HG03571 (cell line): Measurements from ENCODE around the gene OR10H1.
"Not testable (repeated sequence)": the region's sequence is repeated elsewhere in the genome, so short reads cannot be mapped to it uniquely, and the experiment has no call there.

Source experiments
- ATAC-seq: cut with Tn5 transposase; IDR thresholded peaks from one replicate; pipeline ENCODE4 v1.9.1; 2021; ENCODE audit not compliant: unreplicated experiment

Gene OR10H1

DNA sequence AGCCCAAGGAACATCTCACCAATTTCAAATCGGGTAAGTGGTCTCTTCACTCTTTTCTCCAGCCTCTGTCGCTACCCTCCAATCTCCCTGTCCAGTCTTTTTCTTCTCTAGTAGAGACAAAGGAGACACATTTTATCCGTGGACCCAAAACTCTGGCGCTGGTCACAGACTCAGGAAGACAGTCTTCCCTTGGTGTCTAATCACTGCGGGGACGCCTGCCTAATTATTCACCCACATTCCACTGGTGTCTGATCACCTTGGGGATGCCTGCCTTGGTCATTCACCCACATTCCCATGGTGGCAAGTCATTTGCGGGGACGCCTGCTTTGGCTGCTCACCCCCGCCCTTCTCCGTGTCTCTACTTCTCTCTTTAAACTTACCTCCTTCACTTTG lies 13.8 kb upstream of the OR10H1 start:
- ATAC-seq: no peak

DNA sequence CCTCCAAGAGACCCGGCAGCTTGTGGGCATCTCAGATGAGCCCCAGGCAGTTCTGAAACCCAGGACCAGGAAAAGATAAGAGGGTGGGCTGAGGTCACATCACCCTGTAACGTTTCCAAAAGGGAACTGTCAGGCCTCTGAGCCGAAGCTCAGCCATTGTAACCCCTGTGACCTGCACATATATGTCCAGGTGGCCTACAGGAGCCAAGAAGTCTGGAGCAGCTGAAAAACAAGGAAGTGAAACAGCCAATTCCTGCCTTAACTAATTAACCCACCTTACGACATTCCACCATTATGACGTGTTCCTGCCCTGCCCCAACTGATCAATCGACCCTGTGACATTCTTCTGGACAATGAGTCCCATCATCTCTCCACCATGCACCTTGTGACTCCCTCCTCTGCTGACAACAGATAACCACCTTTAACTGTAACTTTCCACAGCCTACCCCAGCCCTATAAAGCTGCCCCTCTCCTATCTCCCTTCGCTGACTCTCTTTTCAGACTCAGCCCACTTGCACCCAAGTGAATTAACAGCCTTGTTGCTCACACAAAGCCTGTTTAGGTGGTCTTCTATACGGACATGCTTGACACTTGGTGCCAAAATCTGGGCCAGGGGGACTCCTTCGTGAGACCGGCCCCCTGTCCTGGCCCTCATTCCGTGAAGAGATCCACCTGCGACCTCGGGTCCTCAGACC lies 13.3 kb upstream of the OR10H1 start:
- ATAC-seq: not testable (repeated sequence)

DNA sequence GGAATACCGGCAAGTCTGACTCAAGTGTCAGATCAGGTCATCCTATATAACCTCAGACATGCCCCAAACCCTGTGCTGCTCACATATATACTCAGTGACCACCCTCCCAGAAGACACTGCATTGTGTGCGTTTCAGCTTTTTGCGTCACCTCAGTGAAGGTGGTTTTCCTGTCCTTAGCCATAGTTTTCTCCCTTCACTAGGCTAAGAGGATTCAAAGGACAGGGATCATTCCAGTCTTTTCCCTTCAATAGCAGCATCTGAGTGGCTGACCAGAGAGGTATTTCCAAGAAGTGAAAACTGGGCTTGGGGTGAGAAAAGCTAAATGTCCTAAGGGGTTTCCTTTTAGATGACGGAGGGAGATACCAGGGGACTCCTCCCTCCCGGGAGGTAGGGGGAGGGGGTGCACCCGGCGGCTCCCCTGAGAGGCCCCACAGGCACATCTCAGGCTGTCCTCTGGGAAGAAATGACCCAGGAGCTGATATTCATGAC lies 12.7 kb upstream of the OR10H1 start:
- no peak for ATAC-seq

DNA sequence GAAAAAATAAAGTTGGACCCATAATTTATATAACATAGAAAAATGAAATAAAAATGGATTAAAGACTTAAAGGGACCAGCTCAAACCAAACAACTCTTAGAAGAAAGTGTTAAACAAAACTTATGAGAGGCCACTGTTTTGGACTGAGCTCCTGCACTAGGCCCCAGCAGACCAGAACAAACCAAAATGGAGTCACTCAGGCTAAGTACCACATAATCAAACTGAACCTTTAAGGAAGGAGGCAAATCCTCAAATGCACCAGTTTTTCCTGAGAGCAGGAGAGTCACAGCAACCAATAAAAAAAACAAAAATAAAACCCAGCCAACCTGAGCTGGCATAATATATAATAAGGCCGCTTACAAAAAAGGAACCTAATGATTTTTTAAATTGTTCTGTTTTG lies 10.3 kb upstream of the OR10H1 start:
- no peak for ATAC-seq

DNA sequence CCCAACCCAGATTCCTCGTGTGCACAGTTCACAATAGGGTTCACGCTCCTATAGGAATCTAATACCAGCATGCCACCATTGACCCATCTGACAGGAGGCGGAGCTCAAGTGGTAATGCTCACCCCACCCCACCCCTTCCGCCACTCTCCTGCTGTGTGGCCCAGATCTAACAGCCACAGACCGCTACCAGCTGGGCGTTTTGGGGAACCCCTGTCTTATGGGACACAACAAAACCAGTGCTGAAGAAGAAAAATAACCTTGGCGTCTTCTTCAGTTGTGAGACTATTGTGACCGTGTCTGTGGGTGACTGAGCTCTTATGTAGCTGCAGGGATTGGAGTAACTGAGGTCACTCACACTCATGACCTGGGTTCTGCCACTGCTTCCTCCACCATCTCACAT lies 5.2 kb upstream of the OR10H1 start:
- no peak for ATAC-seq

DNA sequence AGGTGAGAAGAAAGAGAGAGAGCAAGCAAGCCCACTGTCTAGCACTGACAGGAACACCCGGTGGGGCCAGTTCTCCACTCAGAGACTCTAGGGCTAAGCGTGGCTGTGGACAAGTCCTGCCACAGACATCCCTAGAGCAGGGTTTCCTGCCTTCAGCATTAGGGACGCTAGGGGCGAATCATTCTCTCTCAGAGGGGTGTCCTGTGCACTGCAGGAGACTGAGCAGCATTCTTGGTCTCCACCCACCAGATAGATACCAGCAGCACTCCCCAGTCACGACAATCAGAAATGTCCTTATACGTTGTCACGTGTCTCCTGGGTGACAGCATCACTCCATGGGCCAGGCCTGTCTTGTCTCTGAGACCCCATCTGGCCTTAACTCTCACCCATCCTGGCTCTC lies 1.5 kb downstream of the OR10H1 start:
- ATAC-seq: no peak

DNA sequence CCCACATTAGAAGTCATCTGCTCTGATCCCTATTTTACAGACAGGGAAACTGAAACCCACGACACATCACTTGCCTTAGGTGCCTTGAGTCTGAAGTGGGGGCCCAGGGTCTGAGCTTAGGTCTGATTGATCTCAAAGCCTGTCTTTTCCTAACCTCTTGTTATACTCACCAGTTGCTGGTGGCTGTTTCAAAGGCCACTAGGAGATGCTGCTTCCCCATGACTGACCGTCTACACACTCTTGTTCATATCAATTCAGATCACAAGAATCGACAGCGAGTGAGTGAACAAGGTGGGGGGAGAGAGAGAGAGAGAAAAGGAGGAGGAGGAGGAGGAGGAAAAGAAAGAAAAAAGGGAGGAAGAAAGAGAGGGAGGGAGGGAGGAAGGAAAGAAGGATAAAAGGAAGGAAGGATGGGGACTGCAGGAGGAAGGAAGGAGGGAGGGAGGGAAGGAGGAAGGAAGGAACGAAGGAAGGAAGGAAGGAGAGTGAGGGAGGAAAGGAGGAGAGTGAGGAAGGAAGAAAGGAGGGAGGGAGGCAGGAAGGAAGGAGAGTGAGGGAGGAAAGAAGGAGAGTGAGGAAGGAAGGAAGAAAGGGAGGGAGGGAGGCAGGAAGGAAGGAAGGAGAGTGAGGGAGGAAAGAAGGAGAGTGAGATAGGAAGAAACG lies 3.3 kb downstream of the OR10H1 start:
- no peak for ATAC-seq

DNA sequence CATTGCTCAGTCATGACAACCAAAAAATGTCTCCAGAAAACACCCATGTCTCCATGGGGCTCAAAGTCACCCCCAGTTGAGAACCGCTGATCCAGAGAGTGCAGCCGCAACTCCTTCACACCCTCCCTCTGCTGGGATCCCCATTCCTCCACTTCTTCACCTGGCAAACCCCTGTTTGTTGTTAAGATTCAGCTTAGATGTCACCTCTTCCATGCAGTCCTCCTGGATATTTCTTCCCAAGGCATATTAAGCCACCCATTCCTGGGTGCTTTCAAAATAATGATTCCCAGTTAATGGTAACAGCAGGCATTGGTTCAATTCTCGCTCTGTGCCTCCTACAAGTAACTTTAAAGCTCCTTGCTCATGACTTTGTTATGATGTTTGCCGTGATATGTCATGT lies 4.0 kb downstream of the OR10H1 start:
- ATAC-seq: no peak

DNA sequence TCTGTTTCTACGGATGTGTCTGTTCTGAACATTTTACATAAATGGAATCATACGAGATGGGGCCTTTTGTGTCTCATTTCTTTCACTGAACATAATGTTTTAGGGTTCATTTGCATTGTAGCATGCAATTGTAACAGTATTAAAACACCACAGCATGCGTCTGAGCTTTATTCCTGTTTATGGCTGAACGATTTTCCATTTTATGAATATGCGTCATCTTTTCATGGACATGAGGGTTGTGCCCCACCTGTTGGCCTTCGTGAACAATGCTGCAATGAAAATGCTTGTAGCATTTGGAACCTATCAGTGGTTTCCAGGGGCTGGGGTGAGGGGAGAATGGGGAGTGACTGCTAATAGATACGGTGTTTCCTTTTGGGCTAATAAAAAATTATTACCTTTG lies 5.1 kb downstream of the OR10H1 start:
- no peak for ATAC-seq

DNA sequence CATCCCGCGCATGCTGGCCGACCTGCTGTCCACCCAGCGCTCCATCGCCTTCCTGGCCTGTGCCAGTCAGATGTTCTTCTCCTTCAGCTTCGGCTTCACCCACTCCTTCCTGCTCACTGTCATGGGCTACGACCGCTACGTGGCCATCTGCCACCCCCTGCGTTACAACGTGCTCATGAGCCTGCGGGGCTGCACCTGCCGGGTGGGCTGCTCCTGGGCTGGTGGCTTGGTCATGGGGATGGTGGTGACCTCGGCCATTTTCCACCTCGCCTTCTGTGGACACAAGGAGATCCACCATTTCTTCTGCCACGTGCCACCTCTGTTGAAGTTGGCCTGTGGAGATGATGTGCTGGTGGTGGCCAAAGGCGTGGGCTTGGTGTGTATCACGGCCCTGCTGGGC lies 21.2 kb downstream of the OR10H1 start:
- not testable (repeated sequence) for ATAC-seq

DNA sequence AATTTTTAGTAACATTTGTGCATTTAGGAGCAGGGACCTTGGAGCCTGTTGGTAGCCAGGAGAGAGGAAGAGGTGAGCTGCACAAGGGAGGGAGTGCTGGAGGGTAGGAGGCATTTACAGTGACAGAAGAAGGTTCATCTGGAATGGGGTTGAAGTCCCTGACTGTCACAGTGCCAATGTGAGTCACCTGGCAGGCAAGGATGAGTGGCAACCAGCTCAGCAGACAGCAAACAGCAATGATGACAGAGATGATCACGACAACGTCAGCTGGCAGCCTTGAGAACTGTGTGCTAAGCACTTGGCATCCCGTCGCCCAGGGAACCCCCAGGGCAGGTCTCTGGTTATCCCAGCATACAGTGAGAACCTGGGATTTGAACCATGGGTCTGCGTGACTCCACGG lies 25.4 kb downstream of the OR10H1 start:
- no peak for ATAC-seq

DNA sequence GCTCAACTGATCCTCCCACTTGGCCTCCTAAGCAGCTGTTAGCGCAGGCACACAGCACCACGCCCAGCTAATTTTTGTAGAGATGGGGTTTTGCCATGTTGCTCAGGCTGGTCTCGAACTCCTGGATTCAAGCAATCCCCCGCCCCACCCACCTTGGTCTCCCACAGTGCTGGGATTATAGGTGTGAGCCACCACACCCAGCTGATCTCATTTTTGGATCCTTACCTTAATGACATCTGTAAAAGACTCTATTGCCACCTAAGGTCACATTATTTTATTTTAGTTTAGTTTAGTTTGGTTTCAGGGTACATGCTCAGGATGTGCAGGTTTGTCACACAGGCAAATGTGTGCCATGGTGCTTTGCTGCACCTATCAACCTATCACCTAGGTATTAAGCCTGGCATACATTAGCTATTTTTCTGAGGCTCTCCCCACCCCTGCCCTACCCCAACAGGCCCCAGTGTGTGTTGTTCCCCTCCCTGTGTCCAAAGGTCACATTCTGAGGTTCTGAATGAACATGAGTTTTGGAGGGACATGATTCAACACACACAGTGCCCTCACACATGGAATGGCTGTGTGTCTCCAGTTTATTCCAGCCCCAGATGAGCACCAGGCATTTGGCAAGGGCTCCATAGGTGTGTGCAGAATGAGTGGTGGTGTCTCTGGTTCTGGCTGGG lies 26.7 kb downstream of the OR10H1 start:
- no peak for ATAC-seq

DNA sequence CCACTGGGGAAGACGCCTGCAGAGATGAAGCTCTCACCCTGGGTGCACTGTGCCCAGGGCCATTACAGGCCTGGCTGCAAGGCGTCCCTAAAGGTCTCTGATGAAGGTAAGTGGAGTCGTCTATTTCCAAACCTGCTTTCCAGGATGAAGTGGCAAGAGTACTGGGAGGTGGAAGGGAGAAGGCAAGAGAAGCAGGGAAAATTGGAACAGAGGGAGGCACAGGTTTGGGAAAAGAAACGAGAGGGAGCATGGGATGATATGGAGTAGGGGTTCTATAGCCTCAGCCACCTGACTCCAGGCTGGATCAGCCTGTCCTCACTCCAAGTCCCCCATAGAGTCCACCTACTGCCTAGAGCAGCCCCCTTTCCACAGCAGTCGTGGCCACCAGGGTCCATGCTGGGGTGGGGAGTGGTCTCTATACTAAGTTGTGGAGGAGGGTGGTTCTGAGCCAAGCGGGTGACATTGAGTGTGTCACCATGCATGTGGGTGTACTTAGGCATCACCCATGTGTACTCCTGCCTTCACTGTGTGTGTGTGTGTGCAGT lies 27.8 kb downstream of the OR10H1 start, which contains the start of gene OR10H5:
Gene OR10H5 (plus strand): TSS at position 51 of the 545 bp plus-strand sequence. CDS start 6,388 bp downstream, outside the sequence.
- ATAC-seq: no peak

DNA sequence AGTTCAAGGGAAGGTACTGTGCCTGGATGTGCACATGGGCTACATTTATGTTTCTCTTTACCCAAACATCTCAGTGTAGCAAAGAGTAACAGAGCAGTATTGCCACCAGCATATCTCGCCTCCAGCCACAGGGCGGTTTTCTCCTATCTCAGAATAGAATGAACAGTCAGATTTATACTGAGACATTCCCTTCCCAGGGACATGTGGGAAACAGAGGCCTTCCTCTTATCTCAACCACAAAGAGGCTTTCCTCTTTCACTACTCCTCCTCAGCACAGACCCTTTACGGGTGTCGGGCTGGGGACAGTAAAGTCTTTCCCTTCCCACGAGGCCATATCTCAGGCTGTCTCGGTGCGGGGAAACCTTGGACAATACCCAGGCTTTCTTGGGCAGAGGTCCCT lies 32.6 kb downstream of the OR10H1 start:
- not testable (repeated sequence) for ATAC-seq

DNA sequence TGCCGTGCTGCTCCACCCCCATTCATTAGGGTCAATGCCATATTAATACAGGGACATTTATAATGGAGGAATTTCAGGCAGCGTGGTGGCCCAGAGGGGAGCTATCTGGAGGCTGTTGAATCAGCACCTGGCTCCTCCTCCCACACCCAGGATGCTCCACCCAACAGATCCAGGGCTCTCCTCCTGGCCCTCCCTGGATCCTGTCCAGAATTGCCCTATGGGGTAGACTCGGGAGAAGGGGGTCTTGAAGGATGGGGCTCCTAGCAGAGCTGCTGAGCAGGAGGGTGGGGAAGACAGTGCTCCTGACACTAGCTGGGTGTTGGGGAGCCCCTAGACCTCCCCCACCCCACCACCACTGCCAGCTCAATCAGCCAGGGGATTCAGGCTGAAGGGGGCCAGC lies 33.3 kb downstream of the OR10H1 start:
- no peak for ATAC-seq

DNA sequence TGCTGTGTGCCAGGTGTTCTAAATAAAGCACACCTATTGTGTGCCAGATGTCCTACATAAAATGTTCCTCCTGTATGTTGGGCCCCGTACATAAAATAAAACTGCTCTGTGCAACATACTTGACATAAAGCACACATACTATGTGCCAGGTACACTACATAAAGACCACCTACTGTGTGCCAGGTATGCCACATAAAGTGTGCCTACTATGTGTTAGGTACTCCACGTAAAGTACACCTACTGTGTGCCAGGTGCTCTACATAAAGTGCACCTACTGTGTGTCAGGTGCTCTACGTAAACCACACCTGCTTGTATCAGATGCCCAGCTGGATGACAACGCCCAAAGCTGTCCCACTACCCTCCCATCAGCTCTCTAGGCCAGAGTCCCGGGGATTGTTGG lies 33.8 kb downstream of the OR10H1 start:
- no peak for ATAC-seq

DNA sequence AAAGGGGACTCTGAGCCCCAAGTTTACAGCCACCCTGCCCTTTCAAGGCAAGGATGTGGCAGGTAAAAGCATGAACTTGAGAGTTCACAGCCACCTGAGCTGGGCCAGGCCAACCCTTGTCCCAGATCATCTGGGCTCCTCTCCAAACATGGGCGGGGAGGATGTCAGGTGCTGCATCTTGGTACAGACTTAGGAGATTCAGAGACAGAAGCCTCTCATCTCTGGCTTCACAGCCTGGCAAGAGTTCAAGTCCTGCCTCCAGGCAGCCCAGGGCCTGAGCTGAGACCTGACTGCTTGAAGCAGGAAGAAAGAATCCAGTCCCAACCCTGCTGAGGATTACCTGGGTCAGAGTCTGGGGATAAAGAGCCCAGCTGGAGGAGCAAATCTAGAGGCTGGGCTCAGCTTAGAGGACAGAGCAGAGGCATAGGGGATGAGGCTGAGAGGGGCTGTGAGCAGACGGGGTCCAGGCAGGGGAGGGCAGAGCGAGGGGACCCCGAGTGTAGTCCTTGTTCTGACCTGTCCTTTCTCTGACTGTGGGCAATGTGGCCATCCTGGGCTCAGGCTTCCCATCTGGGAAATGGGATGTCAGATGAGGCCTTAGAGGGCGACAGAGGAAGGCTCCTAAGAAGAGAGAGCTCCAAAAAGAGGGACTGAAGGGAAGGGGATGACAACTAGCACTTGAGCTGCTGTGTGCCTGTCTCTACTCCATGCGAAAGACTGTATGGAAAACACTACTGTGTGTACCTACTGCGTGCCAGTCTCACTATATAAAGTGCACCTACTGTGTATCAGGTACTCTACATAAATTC lies 34.6 kb downstream of the OR10H1 start:
- no peak for ATAC-seq

DNA sequence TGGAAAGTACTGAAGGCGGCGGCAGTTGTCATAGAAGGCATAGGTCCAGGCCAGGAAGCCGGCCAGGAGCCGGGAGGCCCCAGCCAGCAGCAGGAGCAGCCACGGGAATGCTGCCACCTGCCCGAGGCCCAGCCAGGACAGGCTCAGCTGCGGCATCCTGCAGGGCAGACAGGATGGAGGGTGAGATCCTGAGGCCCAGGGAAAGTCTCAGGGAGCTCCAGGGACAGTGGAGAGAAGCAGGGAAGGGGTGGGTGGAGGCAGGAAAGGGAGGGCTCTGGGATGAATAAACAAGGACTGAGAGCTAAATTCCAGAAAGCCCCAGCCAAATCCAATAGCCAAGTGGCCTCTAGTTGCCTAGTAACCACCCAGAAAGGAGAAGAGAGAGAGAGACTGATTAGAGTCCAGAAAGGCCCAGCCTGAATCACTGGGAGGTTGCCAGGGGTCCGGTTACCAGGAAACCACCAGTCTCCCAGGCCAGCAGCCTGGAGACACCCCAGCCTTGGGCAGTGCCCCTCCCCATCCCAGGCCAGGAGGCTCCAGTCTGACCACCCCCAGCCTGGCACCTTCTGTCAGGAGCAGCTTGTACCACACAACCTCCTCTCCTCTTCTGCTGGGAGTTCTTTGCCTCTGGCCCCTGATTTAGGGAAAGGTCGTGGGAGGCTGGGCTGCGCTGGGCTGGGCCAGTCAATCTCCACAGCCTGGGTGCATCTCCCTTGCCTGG lies 35.5 kb downstream of the OR10H1 start:
- ATAC-seq: no peak

DNA sequence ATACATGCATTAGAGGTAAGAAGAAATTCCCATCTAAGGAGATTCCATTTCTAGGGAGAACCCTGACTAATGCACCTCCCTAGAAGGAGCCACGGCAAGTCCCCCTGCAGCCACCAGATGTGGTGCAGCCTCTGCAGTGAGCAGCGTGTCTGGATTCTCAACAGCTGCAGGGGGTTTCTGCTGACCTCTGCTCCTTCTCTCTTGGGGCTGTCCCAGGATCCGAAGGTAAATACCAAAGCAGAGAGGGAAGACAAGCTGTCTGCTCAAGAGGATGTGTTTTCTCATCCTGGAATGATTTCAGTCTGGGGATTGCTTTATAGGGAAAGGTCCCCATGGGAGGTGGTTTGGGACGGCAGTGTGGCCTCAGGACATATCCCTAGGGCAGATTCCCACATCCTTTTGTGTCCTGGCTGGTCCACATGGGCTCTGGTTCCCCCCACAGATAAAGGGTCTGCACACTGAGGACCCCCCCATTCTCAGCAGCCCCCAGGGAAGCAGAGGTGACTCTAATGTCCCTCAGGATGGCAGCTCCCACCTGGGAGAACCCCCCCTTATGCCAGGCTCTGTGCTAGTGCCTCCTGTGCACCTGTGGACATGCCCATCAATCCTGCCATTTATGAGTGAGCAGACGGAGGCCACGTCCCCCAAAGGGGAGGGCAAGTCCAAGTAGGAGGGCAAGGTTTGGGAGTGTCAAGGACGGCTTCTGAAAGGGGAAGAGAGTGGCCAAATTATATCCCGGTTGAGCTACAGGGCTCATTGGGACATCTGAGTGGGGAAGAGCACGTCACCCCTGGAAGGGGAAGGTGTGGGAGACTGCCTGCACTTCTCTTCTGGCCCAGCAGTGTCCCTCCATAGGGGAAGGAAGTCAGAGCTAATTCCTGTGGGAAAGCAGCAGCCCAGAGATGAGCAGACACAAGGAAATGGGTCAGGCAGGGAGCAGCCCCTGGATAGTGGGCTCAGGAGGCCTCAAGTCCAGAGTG lies 38.2 kb downstream of the OR10H1 start:
- no peak for ATAC-seq
